HEK293 (cell line): ENCODE measurements around the gene ZDHHC14.

Experiments used
- CTCF ChIP-seq: fragments of 450-650 bp; formaldehyde crosslinking; IDR thresholded peaks from 2 replicates; pipeline ENCODE4 v1.5.1; 2016; ENCODE audit warnings: missing biosample characterization, missing genetic modification characterization
- FEZF1 ChIP-seq: fragments of 450-650 bp; formaldehyde crosslinking; IDR thresholded peaks from 2 replicates; pipeline ENCODE4 v1.5.1; 2016; ENCODE audit warnings: missing biosample characterization, missing genetic modification characterization
- ZNF132 ChIP-seq: fragments of 450-650 bp; formaldehyde crosslinking; IDR thresholded peaks from 2 replicates; pipeline ENCODE4 v1.5.1; 2017; ENCODE audit warnings: missing biosample characterization, missing genetic modification characterization, borderline replicate concordance
- ZNF138 ChIP-seq: fragments of 450-650 bp; formaldehyde crosslinking; IDR thresholded peaks from 2 replicates; pipeline ENCODE4 v1.5.1; 2016; ENCODE audit warnings: missing biosample characterization, missing genetic modification characterization, borderline replicate concordance
- ZNF274 ChIP-seq, 2 experiments: fragments of 200-500 bp in 1 of 2; fragments of 450-650 bp in 1 of 2; sonication (Bioruptor generic) in 1 of 2; formaldehyde crosslinking in 1 of 2; IDR thresholded peaks; 2 replicates each; pipeline versions ENCODE4 v1.5.1 to v1.6.1; 2014 to 2016; ENCODE audit warnings: borderline replicate concordance in 1 of 2, inconsistent platforms in 1 of 2, low read length in 1 of 2, missing biosample characterization in 1 of 2, missing genetic modification characterization in 1 of 2
- ZSCAN16 ChIP-seq: fragments of 450-650 bp; formaldehyde crosslinking; IDR thresholded peaks from 2 replicates; pipeline ENCODE4 v1.5.1; 2016; ENCODE audit warnings: missing biosample characterization, missing genetic modification characterization
- TF ChIP-seq, protein P1 (sequence below): fragments of 450-650 bp; formaldehyde crosslinking; IDR thresholded peaks from 2 replicates; pipeline ENCODE4 v1.5.1; 2016; ENCODE audit warnings: missing biosample characterization, missing genetic modification characterization

GRCh38 chr6:157606516-157606915, 225.5 kb downstream of the ZDHHC14 start:
- TF ChIP-seq ZNF138 (tag by site-specific recombination) = no peak
- no peak for TF ChIP-seq ZNF274 (IDR thresholded peaks at IDR 0.05; ENCODE audit: low read length)
- TF ChIP-seq ZNF274 (tag by site-specific recombination; IDR thresholded peaks at IDR 0.05; ENCODE audit: borderline replicate concordance) = no peak
- TF ChIP-seq ZNF132 (tag by site-specific recombination) = no peak
- no peak for TF ChIP-seq ZSCAN16 (tag by site-specific recombination)
- no peak for TF ChIP-seq FEZF1
- TF ChIP-seq CTCF (tag by site-specific recombination) = no peak
- TF ChIP-seq, protein P1, sequence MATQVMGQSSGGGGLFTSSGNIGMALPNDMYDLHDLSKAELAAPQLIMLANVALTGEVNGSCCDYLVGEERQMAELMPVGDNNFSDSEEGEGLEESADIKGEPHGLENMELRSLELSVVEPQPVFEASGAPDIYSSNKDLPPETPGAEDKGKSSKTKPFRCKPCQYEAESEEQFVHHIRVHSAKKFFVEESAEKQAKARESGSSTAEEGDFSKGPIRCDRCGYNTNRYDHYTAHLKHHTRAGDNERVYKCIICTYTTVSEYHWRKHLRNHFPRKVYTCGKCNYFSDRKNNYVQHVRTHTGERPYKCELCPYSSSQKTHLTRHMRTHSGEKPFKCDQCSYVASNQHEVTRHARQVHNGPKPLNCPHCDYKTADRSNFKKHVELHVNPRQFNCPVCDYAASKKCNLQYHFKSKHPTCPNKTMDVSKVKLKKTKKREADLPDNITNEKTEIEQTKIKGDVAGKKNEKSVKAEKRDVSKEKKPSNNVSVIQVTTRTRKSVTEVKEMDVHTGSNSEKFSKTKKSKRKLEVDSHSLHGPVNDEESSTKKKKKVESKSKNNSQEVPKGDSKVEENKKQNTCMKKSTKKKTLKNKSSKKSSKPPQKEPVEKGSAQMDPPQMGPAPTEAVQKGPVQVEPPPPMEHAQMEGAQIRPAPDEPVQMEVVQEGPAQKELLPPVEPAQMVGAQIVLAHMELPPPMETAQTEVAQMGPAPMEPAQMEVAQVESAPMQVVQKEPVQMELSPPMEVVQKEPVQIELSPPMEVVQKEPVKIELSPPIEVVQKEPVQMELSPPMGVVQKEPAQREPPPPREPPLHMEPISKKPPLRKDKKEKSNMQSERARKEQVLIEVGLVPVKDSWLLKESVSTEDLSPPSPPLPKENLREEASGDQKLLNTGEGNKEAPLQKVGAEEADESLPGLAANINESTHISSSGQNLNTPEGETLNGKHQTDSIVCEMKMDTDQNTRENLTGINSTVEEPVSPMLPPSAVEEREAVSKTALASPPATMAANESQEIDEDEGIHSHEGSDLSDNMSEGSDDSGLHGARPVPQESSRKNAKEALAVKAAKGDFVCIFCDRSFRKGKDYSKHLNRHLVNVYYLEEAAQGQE (tag by site-specific recombination) = no peak
